T-helper 2 cell treated with Interferon-gamma antibody and Interleukin-4, amounts not matched to agents 100 ng/mL and 5 ng/mL, for 36 hours (primary cell): Measurements from ENCODE around the gene GCG. TPM values are rescaled to one million over a fixed set of nuclear protein-coding genes. Genes with fewer than 3 reads are reported as not detected.

Experiments used
- intact Hi-C: fragments of 100-400 bp; cut with micrococcal nuclease; formaldehyde crosslinking; loops from one replicate; pipeline ENCODE4 v1.15.1; 2023
- total RNA-seq: library from RNA; stranded (reverse); gene quantifications from 2 replicates; pipeline ENCODE4 v1.2.3, GENCODE V29; 2022

Gene GCG
- total RNA-seq, 1 donor from 2014 or later = not detected

GRCh38 chr2:162149940-162150339 lies 2.1 kb downstream of the GCG start:
- intact Hi-C loops = no loop called here

GRCh38 chr2:162149466-162149865 lies 2.6 kb downstream of the GCG start:
- intact Hi-C loops = no loop called here

- intact Hi-C loops = no loop called here
Measured at GRCh38 chr2:162148956-162149355, 3.1 kb downstream of the GCG start.

- intact Hi-C loops = no loop called here
Measured at GRCh38 chr2:162143969-162144368, 8.1 kb downstream of the GCG start.

GRCh38 chr2:162138310-162138709 lies 13.7 kb downstream of the GCG start:
- intact Hi-C loops = no loop called here

GRCh38 chr2:162127422-162127821 lies 24.6 kb downstream of the GCG start:
- intact Hi-C loops = no loop called here

GRCh38 chr2:162126527-162126926 lies 25.5 kb downstream of the GCG start:
- intact Hi-C loops = no loop called here

GRCh38 chr2:162126111-162126519 lies 25.9 kb downstream of the GCG start:
- intact Hi-C loops = no loop called here

- intact Hi-C loops = no loop called here
Measured at GRCh38 chr2:162125138-162125537, 26.9 kb downstream of the GCG start.

GRCh38 chr2:162123806-162124758 lies 28.0 kb downstream of the GCG start:
- intact Hi-C loops = loop anchor here (1.0 to 5.0 kb wide), 5 partner anchors 67 to 697 kb away; no protein-coding TSS in a partner anchor

- intact Hi-C loops = loop anchor here (2.0 kb wide), 1 partner anchor 44 kb away; the partner anchor contains the start of gene DPP4
Measured at GRCh38 chr2:162118166-162119031, 33.6 kb downstream of the GCG start.

- intact Hi-C loops = no loop called here
Measured at GRCh38 chr2:162116352-162116751, 35.7 kb downstream of the GCG start.

GRCh38 chr2:162115076-162115475 lies 37.0 kb downstream of the GCG start:
- intact Hi-C loops = no loop called here

- intact Hi-C loops = no loop called here
Measured at GRCh38 chr2:162114271-162114670, 37.8 kb downstream of the GCG start.

- intact Hi-C loops = no loop called here
Measured at GRCh38 chr2:162113776-162114168, 38.3 kb downstream of the GCG start.

GRCh38 chr2:162113088-162113775 lies 38.8 kb downstream of the GCG start:
- intact Hi-C loops = no loop called here

- intact Hi-C loops = no loop called here
Measured at GRCh38 chr2:162111958-162112850, 39.8 kb downstream of the GCG start.

- intact Hi-C loops = no loop called here
Measured at GRCh38 chr2:162107361-162107901, 44.6 kb downstream of the GCG start.

- intact Hi-C loops = no loop called here
Measured at GRCh38 chr2:162106746-162107145, 45.3 kb downstream of the GCG start.

- intact Hi-C loops = no loop called here
Measured at GRCh38 chr2:162106146-162106551, 45.9 kb downstream of the GCG start.
